NCI-H2107 treated with DMSO at 0.1 percent for 48 hours (cell line): ENCODE data around the gene BCR.

ENCODE experiments used
- DNase-seq: peaks from one replicate; lab custom pipeline; 2025; ENCODE audit not compliant: unreplicated experiment; lab: John Stamatoyannopoulos, UW

Gene BCR

DNA sequence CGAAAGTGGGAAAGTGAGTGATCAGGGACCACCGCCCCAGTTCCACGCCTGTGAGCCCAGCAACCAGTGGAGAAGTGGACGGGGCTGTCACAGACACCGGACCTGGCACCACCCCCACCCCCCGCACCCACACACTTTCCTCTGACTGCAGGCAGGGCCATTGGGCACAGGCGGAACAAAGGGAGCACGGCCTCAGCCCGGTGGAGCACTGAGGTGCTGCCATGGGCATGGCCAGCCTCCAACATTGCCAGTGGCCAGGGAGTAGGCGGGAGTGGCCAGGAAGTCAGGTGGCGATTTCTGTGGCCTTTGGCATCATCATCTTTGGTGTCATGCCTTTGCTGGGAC is 78.5 kb downstream of the BCR start:
- no peak for DNase-seq

DNA sequence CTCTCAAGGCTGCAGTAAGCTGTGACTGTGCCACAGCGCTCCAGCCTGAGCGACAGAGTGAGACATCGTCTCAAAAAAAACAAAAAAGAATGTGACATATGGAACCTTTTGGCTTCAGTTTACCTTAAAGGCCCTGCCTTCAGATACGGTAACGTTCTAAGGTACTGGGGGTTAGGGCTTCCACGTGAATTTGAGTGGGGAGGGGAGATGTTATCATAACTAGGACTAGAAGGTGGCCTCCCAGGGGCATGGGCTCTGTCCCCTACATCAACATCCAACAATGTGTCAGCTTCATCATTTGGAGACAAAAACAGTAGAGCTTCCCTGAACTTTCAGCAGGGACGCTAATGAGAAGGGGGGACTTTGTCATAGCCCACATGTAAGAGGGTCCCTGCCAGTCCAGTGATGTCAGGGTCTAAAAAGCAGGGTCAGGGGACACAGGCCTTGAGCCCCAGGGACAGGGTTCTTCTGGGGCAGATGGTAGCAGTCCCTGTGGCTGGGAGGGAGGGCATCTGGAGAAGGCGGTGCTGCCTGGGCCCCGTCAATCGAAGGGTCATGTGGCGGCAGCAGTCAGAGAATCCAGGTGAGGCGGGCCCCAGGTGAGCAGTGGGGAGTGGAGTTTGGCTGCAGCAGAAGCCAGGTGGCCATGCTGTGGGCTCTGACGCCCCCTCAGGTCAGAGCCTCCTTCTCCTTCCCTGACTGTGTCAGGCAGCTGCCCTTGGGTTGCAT is 79.8 kb downstream of the BCR start:
- no peak for DNase-seq

DNA sequence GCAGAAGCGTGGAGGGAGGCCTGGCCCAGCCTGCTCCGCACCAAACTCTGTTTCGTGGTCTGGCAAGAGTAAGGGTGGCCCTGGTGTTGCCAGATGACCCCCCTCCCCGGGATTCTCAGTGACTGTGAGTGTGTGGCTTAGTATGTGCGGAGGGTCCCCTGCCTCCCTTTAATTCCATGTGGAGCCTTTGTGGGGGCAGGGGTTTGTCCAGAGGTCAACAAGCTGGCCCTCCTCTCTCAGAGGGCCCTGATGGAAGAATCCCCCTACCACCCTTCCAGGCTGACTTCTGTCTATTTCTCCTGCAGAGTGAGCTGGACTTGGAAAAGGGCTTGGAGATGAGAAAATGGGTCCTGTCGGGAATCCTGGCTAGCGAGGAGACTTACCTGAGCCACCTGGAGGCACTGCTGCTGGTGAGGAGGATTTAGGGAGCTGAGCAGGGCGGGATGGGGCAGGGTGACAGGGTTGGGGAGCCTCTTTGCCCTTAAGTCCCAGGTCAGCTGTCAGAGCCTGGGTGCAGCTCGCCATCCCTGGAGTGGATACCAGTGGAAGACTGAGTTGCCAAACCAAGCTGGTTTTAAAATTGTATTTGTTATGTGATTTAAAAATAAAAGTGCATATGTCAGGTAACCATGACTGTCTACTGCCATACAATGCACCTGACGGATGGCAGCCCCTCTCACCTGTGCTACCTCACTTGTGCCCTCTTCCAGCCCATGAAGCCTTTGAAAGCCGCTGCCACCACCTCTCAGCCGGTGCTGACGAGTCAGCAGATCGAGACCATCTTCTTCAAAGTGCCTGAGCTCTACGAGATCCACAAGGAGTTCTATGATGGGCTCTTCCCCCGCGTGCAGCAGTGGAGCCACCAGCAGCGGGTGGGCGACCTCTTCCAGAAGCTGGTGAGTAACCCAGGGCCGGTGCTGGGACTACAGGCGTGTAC is 80.6 kb downstream of the BCR start:
- DNase-seq: no peak

DNA sequence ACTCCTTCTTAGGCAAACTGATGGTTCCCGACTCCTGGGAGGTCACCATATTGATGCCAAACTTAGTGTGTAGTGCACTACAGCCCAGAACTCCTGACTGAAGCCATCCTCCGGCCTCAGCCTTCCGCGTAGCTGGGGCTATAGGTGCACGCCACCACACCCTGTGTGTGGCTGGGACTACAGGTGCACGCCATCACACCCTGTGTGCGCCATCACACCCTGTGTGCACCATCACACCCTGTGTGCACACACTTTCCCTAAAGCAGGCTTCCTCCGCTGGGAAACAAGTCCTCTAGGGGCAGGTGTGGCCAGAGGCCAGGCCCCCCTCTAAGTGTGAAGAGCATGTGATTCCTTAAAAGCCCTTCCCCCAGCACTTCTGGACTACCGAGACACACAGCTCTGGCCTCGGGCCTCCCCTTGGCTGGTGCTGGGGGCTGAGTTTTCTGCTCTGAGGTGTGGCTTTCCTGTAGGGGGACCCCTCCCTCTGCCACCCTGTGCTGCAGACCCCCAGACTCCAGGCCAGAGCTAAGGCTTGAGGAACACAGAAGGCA is 81.7 kb downstream of the BCR start:
- no peak for DNase-seq

DNA sequence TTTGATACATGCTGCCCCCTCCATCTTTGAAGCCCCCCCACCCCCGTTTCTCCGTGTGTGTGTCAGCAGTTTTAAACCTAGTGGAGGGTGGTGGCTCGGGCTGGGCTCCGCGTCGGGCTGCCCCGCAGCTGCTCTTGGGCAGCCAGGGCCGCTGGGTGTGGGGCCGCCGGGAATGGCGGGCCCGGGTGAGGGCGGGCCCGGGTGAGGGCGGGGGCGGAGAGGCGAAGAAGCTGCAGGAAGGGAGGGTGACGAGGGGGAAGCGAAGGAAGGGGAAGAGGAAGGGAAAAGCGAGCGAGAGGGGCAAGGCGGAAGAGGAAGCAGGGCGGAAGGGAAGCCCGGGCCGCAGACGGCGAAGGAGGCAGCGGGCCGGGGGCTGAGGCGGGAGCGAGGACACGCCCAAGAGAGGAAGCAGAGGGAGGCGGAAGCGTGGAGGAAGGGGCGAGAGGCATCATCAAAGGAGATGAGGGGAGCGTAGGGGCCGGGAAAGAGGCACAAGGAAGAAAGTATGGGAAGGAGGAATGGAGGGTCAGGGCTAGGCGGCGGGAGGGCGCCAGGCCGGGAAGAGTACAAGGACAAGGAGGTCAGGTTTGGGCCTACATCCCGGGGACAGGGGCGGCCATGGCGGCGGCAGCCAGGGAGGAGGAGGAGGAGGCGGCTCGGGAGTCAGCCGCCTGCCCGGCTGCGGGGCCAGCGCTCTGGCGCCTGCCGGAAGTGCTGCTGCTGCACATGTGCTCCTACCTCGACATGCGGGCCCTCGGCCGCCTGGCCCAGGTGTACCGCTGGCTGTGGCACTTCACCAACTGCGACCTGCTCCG is 82.4 kb downstream of the BCR start:
- DNase-seq: no peak

DNA sequence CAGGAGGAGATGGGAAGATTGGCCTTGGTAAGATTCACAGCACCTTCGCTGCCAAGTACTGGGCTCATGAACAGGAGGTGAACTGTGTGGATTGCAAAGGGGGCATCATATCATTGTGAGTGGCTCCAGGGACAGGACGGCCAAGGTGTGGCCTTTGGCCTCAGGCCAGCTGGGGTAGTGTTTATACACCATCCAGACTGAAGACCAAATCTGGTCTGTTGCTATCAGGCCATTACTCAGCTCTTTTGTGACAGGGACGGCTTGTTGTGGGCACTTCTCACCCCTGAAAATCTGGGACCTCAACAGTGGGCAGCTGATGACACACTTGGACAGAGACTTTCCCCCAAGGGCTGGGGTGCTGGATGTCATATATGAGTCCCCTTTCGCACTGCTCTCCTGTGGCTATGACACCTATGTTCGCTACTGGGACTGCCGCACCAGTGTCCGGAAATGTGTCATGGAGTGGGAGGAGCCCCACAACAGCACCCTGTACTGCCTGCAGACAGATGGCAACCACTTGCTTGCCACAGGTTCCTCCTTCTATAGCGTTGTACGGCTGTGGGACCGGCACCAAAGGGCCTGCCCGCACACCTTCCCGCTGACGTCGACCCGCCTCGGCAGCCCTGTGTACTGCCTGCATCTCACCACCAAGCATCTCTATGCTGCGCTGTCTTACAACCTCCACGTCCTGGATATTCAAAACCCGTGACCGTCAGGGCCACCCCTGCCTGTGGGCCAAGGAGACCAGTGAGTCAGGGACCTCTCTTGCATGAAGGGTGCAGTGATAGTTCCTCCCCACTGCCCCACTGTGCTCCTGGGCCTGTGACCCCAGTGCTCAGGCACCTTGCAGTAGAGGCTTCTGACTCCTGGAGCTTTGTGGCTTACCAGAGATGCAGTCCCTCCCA is 83.6 kb downstream of the BCR start:
- no peak for DNase-seq

DNA sequence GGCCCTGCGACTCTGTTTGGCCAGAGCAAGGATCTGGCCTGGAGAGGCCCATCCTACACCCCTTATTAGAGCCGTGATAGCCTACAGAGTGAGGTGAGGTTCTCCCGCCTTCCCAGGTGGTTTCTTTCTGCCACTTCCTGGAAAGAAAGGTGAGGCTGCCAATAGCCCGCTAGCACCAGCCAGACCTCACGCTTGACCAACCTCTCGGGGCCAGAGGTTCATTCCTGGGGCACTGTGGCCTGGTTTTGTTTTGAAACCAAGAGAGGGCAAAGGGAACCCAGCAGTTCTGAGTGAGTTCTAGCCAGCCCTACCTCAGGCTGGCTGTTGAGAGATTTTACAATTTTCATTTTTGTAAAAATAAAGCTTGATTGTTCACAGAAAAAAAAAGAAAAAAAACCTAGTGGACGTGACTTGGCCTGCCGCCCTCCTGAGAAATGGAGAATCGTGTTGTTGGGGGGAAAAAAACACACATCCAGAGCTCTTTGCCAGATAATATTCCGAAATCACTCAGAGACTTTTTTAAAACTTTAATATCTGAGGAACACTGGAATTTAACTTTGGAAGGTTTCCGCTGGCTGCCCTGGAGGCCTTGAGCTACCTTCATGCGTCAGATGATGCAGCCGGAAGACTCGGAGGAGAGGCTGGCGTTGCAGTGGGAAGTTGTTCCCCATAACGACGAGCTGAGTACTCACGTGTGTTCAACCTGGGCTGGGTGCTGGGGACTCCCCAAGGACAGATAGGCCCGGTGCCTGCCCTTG is 84.5 kb downstream of the BCR start:
- DNase-seq: no peak

DNA sequence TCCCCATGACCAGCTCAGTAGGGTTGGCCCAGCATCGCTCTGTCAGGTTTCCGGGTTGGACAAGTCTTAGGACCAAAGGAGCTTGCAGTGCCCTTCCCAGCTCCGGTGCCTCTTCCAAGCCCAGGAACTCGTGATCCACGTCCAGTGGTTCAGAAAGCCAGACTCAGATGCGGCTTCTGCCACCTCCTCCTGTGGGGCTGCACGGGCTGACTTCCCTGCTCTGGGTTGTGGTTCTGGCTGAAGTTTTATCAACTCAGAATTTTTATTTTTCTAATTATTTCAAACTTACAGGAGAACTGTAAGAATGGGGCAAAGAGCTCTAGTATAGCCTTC is 85.0 kb downstream of the BCR start:
- DNase-seq: no peak

DNA sequence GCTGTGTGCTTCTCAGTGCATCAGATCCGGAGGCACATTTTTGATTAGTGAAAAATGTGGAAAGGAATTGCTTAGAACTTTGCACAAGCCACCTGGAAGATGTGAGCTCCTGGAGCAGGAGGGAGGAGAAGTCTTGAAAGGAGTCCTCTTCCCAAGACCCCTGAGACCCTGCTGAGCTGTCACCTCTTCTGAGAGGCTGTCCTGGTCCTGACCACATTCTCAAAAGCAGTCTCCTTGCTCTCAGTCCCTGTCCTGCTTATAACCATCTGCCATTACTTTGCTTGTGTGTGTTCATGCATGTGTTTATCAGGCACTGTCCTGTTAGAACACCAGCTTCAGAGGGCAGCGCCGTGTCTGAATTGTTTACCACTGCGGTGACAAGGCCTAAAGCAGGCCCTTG is 86.5 kb downstream of the BCR start:
- no peak for DNase-seq

DNA sequence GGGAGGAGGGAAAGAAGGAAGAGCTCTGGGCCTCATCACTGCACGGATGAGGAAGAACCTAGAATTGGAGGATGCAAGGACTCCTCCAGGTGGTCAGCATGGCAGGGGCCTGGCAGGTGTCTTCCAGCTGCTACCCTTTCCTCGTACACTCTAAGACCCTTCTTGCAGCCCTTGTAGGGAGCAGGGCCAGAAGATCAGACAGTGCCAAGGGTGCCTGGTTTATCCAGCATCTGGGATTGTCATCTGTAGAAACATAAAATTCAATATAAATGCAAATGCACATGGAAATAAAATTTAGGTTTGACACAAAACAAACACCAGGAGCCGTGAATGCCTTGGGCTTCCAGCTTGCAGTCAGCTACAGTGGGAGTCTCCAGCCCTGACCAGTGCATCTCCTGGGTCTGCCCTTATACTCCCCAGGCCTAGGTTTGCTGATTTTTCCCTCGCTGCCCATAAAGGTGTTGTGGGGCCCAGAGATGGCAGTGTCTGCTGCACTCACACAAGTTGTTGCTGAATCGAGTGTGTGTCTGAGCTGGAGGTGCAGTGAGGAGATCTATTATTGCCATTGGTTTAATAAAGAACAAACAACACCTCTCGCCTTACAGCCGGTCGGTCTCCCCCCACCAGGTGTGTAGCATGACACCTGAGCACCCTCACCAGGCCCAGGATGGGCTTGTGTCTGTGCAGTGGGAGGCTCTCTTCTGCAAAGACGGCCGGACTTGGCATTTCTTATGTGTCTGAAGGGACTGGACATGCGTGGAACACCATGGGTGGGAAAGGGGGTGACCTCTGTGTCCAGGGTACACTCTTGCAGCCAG is 87.1 kb downstream of the BCR start:
- peak; percentile 9 for DNase-seq

DNA sequence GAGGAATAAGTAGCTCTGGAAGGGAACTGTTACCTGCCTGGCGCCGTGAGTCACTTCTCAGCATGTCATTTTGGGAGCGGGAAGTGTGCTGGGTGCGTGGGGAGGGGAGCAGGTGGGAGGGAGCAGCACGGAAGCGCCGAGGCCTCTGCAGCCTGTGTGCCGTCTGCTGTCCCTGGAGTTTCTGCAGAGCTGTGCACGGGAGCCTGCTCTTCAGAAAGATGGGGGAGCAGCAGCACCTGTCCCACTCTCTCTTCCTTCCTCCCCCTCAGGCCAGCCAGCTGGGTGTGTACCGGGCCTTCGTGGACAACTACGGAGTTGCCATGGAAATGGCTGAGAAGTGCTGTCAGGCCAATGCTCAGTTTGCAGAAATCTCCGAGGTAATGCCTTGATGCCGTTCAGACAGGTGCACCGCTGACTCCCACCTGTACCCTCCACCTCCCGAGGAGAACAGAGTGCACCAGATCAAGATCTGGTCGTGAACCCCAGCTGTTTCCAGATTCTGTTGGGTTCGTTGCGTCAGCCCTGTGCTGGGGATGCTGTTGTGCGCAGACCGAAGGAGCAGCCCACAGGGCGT is 87.9 kb downstream of the BCR start:
- peak; percentile 18 for DNase-seq

DNA sequence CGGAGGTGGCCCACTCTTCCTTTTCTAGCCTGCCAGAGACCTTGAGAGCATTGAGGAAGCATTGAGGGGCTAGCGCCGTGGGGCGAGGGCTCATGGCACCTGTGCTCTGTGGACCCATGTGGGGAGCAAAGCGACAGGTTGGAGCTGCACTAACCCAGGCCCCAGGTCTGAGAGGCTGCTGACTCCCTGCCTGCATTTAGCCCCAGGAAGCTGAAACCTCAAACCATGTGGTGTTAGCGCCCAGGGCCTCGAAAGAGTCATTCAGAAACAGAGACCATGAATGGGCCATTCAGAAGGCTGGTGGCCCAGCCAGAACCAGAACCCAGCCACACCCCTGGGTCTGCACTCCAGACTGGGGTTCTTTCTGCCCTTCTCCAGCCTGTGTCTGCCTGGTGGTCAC is 88.6 kb downstream of the BCR start:
- peak; percentile 9 for DNase-seq

DNA sequence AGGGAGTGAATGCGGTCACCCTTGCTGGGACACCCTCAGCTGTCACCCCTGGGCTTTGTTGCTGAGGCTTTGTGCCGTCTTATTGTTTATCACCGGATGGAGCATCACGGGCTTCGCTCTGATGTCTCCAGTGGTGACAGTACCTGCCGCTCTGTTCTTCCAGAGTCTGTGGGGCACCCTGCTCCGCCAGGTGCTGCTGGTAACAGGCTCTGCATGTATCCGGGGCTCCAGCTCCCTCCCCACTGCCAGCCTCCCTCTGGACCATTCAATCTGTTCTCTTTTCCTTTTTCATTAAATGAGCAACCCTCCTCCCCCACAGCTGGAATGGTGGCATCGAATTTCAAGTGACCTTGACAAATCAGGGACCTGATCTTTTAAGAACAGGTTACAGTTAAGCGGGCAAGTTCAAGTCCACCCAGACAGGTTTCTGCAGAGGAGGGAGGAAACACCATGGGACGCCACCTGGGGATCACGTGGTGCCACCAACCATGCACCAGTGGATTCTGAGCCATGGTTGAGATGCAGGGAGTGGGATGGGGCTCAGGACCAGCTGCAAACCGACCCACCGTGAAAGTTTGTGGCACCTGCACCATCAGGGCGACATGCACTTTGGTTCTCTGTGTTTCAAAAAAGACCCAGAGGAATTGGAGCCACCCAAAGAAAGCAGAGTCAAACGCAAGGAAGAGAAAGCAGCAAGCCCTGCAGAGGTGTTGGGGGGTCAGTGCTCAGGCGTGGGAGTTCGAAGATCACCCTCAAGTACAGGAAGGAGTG is 89.3 kb downstream of the BCR start:
- DNase-seq: peak; percentile 18

DNA sequence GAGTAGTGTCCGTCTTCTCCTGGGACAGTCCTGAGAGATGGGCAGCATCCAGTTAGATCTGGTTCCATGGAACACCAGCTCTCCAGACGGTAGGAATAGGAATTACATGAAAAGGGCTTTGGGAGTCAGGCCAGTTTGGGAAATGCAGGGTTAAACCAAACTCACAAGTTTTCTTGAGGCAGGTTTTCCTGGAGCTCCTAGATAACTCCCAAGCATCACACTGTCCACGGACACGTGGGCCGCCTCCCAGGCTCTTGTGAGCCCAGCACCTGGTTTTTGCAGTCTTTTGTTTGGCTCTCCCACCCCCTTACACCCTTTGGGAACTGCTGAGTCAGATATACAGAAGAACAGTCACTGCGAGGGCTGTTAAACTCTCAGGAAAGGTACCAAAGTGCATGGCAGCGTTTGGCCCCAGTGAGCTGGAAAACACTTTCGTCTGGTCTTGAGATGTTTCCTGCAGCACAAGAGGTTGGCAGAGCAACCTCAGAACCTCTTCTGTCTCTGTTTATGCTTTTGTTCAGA is 90.0 kb downstream of the BCR start:
- DNase-seq: peak; percentile 6

DNA sequence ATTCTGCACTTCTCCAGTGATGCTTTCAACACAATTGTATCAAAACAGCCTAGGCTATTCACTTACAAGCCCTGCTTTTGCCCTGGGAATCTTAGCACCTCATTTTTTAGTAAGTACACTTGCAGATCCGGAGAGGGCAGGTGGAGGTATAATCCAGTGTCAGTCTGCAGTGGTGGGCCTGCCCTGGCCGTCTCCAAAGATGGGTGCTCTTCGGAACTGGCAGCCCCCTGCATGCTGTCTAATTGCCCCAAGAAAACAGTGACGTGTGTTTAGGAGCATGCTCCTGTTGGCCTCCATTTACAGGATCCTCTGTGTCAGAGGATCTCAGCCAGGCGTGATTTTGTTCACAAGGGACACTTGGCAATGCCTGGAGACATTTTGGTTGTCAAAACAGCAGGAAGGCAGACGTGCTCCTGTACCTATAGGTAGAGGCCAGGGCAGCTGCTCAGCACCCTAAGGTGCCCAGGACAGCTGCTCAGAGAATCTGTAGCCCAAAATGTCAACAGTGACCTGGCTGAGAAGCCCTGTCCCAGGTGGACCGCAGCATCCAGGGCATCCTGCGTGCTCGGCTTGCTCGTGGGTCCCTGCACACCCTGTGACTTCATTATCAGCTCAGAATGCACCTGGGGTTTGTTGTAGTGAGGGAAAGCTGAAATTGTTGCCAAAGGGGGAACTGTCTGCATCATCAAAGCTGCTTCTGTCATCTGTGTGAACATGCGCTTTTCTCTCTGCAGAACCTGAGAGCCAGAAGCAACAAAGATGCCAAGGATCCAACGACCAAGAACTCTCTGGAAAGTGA is 90.7 kb downstream of the BCR start:
- DNase-seq: no peak

DNA sequence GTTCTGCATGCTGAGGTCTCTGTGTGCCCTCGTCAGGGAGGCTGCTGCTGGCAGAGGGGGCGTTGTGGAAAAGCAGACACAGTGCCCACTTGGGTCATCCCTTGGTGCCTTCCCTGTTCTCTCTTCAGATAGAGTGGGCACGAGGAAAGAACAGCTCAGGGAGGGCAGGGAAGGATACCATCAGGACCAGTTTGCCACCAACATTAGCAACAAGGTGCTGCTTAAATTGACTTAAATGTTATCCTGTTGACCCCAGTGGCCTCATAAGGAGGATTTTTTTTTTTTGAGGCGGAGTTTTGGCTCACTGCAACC is 91.2 kb downstream of the BCR start:
- no peak for DNase-seq

DNA sequence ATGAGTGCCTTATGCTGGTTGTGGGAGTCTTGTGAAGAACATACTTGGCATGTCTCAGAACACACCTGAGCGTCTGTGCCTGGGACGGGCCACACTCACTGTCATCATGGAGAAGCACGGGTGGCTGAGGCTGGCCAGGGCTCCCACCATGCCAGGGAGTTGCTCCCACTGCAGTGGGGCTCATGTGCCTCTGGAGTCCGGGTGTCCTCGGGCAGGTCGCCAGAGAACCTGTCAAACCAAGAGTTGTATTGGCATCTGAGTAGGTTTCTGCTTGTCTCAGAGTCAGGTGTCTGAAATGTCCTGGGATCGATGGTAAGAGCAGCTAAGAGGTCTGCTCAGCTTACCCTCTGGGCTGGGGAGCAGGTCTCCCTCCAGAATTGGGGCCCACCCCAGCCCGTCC is 92.1 kb downstream of the BCR start:
- no peak for DNase-seq
